HCT116 (cell line): ENCODE measurements around the gene MALT1.

ENCODE experiments used
- EGR1 ChIP-seq: IDR thresholded peaks from 2 replicates; pipeline ENCODE4 v1.6.1; 2012; ENCODE audit warnings: low read depth
- EZH2phosphoT487 ChIP-seq: fragments of 200-600 bp; IDR thresholded peaks from 2 replicates; pipeline ENCODE4 v1.6.1; 2018; ENCODE audit warnings: antibody characterized with exemption, borderline replicate concordance
- POLR2A ChIP-seq: IDR thresholded peaks from 2 replicates; pipeline ENCODE4 v1.7.0; 2011; ENCODE audit warnings: borderline replicate concordance; ENCODE audit not compliant: insufficient read depth, insufficient read length; ENCODE audit errors: extremely low read depth
- POLR2AphosphoS5 ChIP-seq: IDR thresholded peaks from 2 replicates; pipeline ENCODE4 v1.6.1; 2011; ENCODE audit warnings: mild to moderate bottlenecking, low read depth, low read length, moderate library complexity
- RAD21 ChIP-seq: IDR thresholded peaks from 2 replicates; pipeline ENCODE4 v1.6.1; 2012; ENCODE audit warnings: low read depth, mild to moderate bottlenecking
- SIN3A ChIP-seq: IDR thresholded peaks from 2 replicates; pipeline ENCODE4 v1.6.1; 2012; ENCODE audit warnings: low read depth
- SP1 ChIP-seq: IDR thresholded peaks from 2 replicates; pipeline ENCODE4 v1.6.1; 2012; ENCODE audit warnings: low read depth
- TF ChIP-seq, protein P1 (sequence below): IDR thresholded peaks from 2 replicates; pipeline ENCODE4 v1.6.1; 2012
- TF ChIP-seq, protein P2 (sequence below), 3 experiments: fragments of 200-600 bp in 1 of 3; sonication (generic) in 1 of 3; IDR thresholded peaks in 2 of 3; conservative IDR thresholded peaks in 1 of 3; 2 replicates each; pipeline ENCODE4 v1.5.1; 2012 to 2017; ENCODE audit warnings: low read depth in 2 of 3, low read length in 2 of 3, antibody characterized with exemption in 1 of 3, borderline replicate concordance in 1 of 3, control low read depth in 1 of 3, mild to moderate bottlenecking in 1 of 3, mixed read lengths in 1 of 3, mixed run types in 1 of 3, moderate library complexity in 1 of 3; ENCODE audit not compliant: insufficient read depth in 1 of 3
- TF ChIP-seq, protein P3 (sequence below): IDR thresholded peaks from 2 replicates; pipeline ENCODE4 v1.6.1; 2012; ENCODE audit warnings: low read depth
- TF ChIP-seq, protein P4 (sequence below): IDR thresholded peaks from 2 replicates; pipeline ENCODE4 v1.6.1; 2012
- TF ChIP-seq, protein P5 (sequence below): IDR thresholded peaks from 2 replicates; pipeline ENCODE4 v1.6.1; 2011; ENCODE audit warnings: mild to moderate bottlenecking, low read length, moderate library complexity; ENCODE audit not compliant: insufficient replicate concordance; ENCODE audit errors: extremely low read depth

DNA sequence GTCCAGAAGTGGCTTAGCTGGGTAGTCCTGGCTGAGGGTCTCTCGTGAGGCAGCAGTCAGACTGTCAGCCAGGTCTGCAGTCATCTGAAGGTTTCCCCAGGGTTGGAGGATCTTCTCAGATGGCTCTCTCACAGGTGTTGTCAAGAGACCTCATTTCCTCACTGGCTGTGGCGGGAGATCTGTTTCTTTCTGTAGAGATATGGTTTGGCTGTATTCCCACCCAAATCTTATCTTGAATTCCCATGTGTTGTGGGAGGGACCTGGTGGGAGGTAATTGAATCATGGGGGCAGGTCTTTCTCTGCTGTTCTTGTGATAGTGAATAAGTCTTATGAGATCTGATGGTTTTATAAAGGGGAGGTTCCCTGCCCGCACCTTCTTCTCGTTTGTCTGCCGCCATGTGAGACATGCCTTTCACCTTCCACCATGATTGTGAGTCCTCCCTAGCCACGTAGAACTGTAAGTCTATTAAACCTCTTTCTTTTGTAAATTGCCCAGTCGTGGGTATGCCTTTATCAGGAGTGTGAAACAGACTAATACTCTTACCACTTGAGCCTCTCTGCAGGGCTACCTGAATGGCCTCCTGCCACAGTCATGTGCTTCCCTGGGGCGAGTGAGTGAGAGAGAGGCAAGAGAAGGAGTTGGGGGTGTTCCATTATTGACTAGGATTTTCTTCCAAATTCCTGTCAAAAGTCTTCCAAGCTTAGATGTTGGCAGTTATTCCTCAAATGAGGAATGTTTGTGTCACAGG lies 23.6 kb downstream of the MALT1 start:
- no peak for TF ChIP-seq POLR2A
- TF ChIP-seq, protein P1, sequence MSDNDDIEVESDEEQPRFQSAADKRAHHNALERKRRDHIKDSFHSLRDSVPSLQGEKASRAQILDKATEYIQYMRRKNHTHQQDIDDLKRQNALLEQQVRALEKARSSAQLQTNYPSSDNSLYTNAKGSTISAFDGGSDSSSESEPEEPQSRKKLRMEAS = no peak
- TF ChIP-seq EZH2phosphoT487 = no peak
- TF ChIP-seq, protein P2, sequence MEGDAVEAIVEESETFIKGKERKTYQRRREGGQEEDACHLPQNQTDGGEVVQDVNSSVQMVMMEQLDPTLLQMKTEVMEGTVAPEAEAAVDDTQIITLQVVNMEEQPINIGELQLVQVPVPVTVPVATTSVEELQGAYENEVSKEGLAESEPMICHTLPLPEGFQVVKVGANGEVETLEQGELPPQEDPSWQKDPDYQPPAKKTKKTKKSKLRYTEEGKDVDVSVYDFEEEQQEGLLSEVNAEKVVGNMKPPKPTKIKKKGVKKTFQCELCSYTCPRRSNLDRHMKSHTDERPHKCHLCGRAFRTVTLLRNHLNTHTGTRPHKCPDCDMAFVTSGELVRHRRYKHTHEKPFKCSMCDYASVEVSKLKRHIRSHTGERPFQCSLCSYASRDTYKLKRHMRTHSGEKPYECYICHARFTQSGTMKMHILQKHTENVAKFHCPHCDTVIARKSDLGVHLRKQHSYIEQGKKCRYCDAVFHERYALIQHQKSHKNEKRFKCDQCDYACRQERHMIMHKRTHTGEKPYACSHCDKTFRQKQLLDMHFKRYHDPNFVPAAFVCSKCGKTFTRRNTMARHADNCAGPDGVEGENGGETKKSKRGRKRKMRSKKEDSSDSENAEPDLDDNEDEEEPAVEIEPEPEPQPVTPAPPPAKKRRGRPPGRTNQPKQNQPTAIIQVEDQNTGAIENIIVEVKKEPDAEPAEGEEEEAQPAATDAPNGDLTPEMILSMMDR (IDR thresholded peaks at IDR 0.05 in 2 of 3, conservative IDR thresholded peaks at IDR 0.05 in 1 of 3; ENCODE audit: borderline replicate concordance in 1 of 3, insufficient read depth in 1 of 3, low read depth in 2 of 3, low read length in 2 of 3) = no peak
- no peak for TF ChIP-seq SIN3A
- no peak for TF ChIP-seq POLR2AphosphoS5
- TF ChIP-seq, protein P3, sequence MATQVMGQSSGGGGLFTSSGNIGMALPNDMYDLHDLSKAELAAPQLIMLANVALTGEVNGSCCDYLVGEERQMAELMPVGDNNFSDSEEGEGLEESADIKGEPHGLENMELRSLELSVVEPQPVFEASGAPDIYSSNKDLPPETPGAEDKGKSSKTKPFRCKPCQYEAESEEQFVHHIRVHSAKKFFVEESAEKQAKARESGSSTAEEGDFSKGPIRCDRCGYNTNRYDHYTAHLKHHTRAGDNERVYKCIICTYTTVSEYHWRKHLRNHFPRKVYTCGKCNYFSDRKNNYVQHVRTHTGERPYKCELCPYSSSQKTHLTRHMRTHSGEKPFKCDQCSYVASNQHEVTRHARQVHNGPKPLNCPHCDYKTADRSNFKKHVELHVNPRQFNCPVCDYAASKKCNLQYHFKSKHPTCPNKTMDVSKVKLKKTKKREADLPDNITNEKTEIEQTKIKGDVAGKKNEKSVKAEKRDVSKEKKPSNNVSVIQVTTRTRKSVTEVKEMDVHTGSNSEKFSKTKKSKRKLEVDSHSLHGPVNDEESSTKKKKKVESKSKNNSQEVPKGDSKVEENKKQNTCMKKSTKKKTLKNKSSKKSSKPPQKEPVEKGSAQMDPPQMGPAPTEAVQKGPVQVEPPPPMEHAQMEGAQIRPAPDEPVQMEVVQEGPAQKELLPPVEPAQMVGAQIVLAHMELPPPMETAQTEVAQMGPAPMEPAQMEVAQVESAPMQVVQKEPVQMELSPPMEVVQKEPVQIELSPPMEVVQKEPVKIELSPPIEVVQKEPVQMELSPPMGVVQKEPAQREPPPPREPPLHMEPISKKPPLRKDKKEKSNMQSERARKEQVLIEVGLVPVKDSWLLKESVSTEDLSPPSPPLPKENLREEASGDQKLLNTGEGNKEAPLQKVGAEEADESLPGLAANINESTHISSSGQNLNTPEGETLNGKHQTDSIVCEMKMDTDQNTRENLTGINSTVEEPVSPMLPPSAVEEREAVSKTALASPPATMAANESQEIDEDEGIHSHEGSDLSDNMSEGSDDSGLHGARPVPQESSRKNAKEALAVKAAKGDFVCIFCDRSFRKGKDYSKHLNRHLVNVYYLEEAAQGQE = no peak
- no peak for TF ChIP-seq SP1
- TF ChIP-seq, protein P4, sequence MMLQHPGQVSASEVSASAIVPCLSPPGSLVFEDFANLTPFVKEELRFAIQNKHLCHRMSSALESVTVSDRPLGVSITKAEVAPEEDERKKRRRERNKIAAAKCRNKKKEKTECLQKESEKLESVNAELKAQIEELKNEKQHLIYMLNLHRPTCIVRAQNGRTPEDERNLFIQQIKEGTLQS = no peak
- TF ChIP-seq, protein P5, sequence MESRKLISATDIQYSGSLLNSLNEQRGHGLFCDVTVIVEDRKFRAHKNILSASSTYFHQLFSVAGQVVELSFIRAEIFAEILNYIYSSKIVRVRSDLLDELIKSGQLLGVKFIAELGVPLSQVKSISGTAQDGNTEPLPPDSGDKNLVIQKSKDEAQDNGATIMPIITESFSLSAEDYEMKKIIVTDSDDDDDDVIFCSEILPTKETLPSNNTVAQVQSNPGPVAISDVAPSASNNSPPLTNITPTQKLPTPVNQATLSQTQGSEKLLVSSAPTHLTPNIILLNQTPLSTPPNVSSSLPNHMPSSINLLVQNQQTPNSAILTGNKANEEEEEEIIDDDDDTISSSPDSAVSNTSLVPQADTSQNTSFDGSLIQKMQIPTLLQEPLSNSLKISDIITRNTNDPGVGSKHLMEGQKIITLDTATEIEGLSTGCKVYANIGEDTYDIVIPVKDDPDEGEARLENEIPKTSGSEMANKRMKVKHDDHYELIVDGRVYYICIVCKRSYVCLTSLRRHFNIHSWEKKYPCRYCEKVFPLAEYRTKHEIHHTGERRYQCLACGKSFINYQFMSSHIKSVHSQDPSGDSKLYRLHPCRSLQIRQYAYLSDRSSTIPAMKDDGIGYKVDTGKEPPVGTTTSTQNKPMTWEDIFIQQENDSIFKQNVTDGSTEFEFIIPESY = no peak
- no peak for TF ChIP-seq EGR1
- no peak for TF ChIP-seq RAD21
